ENCODE results near the gene ERCC6L. TPM values are rescaled to one million over a fixed set of nuclear protein-coding genes. Genes with fewer than 3 reads are reported as not detected.
"Not testable (repeated sequence)": the region's sequence is repeated elsewhere in the genome, so short reads cannot be mapped to it uniquely, and the experiment has no call there.

ERCC6L gene
- total and polyA plus RNA-seq, 2 donors (not counting 1 experiment from before 2014, with no cell fraction given) = 0.34 to 0.61 TPM

GRCh38 chrX:72230290-72230689 lies 8.5 kb downstream of the ERCC6L start:
- H3K9ac ChIP-seq (ENCODE audit: low read length) = no peak overlapping the region
- H3K36me3 ChIP-seq (replicated peaks in 1 of 2; ENCODE audit: control extremely low read depth in 1 of 2, control insufficient read depth in 1 of 2, extremely low read depth in 1 of 2, insufficient read depth in 2 of 2, low read length in 1 of 2) = no peaks in the 10 kb centered on the region
- ChIA-PET CTCF (no interaction called here), POLR2A (no interaction called here)
- H4K20me1 ChIP-seq (ENCODE audit: control insufficient read depth, insufficient read depth, low read length, poor library complexity, severe bottlenecking) = no peaks in the 10 kb centered on the region
- no peaks in the 10 kb centered on the region for H3K9me3 ChIP-seq (ENCODE audit: control extremely low read depth in 1 of 3, control insufficient read depth in 2 of 3, insufficient read depth in 1 of 3, low read length in 2 of 3)
- H3K27me3 ChIP-seq (replicated peaks in 1 of 4; ENCODE audit: control extremely low read depth in 1 of 4, control insufficient read depth in 3 of 4, insufficient read depth in 4 of 4, low read length in 3 of 4) = no peaks in the 10 kb centered on the region
- H3K4me3 ChIP-seq (ENCODE audit: control extremely low read depth in 1 of 5, extremely low read depth in 1 of 5, insufficient read depth in 1 of 5, low read depth in 2 of 5, low read length in 4 of 5) = no peak overlapping the region
- no peak for ATAC-seq (ENCODE audit: low read depth)
- no peak overlapping the region for H3K27ac Mint-ChIP-seq
- no peaks in the 10 kb centered on the region for H3K27me3 Mint-ChIP-seq
- no peak for TF ChIP-seq CTCF (IDR thresholded peaks at IDR 0.05)
- TF ChIP-seq EZH2 (IDR thresholded peaks at IDR 0.05; ENCODE audit: borderline replicate concordance, insufficient read depth, low read depth, low read length, poor library complexity, severe bottlenecking) = no peak
- H3K4me3 Mint-ChIP-seq = no peak overlapping the region
- 80% methylated on average over 1 of the region's 3 CpGs for WGBS (ENCODE audit: insufficient coverage)
- H3K4me1 ChIP-seq (ENCODE audit: control insufficient read depth in 2 of 2, insufficient read depth in 2 of 2, low read length in 2 of 2) = no peaks in the 10 kb centered on the region
- H3K4me2 ChIP-seq (replicated peaks; ENCODE audit: low read depth, low read length, poor library complexity, severe bottlenecking) = no peak overlapping the region
- H3K79me2 ChIP-seq (ENCODE audit: control insufficient read depth, insufficient read depth, low read length) = no peaks in the 10 kb centered on the region
- no peaks in the 10 kb centered on the region for H3K9me3 Mint-ChIP-seq (ENCODE audit: insufficient read depth)
- no peak for DNase-seq
- no peak overlapping the region for H2AFZ ChIP-seq (ENCODE audit: insufficient read depth, low read depth, low read length, poor library complexity, severe bottlenecking)
- no peaks in the 10 kb centered on the region for H3K4me1 Mint-ChIP-seq
- H3K27ac ChIP-seq (ENCODE audit: low read length in 2 of 2) = no peak overlapping the region
- intact Hi-C loops (cut with micrococcal nuclease) = no loop called here

GRCh38 chrX:72220375-72220774 lies 18.5 kb downstream of the ERCC6L start:
- H3K36me3 ChIP-seq (replicated peaks in 1 of 2; ENCODE audit: control extremely low read depth in 1 of 2, control insufficient read depth in 1 of 2, extremely low read depth in 1 of 2, insufficient read depth in 2 of 2, low read length in 1 of 2); H3K4me3 Mint-ChIP-seq; H3K4me2 ChIP-seq (replicated peaks; ENCODE audit: low read depth, low read length, poor library complexity, severe bottlenecking); H3K9me3 ChIP-seq (ENCODE audit: control extremely low read depth in 1 of 3, control insufficient read depth in 2 of 3, insufficient read depth in 1 of 3, low read length in 2 of 3); H3K27ac ChIP-seq (ENCODE audit: low read length in 2 of 2); H3K4me1 Mint-ChIP-seq; DNase-seq; H3K9ac ChIP-seq (ENCODE audit: low read length); POLR2A ChIA-PET; H4K20me1 ChIP-seq (ENCODE audit: control insufficient read depth, insufficient read depth, low read length, poor library complexity, severe bottlenecking); H3K79me2 ChIP-seq (ENCODE audit: control insufficient read depth, insufficient read depth, low read length); H3K4me1 ChIP-seq (ENCODE audit: control insufficient read depth in 2 of 2, insufficient read depth in 2 of 2, low read length in 2 of 2); H2AFZ ChIP-seq (ENCODE audit: insufficient read depth, low read depth, low read length, poor library complexity, severe bottlenecking); H3K4me3 ChIP-seq (ENCODE audit: control extremely low read depth in 1 of 5, extremely low read depth in 1 of 5, insufficient read depth in 1 of 5, low read depth in 2 of 5, low read length in 4 of 5); H3K27ac Mint-ChIP-seq; H3K27me3 ChIP-seq (replicated peaks in 1 of 4; ENCODE audit: control extremely low read depth in 1 of 4, control insufficient read depth in 3 of 4, insufficient read depth in 4 of 4, low read length in 3 of 4); ATAC-seq (ENCODE audit: low read depth); CTCF ChIA-PET; intact Hi-C loops (cut with micrococcal nuclease); H3K9me3 Mint-ChIP-seq (ENCODE audit: insufficient read depth); H3K27me3 Mint-ChIP-seq: not testable (repeated sequence)
- no CpG with 5 or more reads among the region's 3 CpGs for WGBS (ENCODE audit: insufficient coverage)
